HG03378 (cell line): ENCODE data around the gene KCP.

Experiments
- ATAC-seq: cut with Tn5 transposase; IDR thresholded peaks from one replicate; pipeline ENCODE4 v1.9.1; 2021; ENCODE audit warnings: mild to moderate bottlenecking, moderate library complexity; ENCODE audit not compliant: unreplicated experiment

Gene KCP

DNA sequence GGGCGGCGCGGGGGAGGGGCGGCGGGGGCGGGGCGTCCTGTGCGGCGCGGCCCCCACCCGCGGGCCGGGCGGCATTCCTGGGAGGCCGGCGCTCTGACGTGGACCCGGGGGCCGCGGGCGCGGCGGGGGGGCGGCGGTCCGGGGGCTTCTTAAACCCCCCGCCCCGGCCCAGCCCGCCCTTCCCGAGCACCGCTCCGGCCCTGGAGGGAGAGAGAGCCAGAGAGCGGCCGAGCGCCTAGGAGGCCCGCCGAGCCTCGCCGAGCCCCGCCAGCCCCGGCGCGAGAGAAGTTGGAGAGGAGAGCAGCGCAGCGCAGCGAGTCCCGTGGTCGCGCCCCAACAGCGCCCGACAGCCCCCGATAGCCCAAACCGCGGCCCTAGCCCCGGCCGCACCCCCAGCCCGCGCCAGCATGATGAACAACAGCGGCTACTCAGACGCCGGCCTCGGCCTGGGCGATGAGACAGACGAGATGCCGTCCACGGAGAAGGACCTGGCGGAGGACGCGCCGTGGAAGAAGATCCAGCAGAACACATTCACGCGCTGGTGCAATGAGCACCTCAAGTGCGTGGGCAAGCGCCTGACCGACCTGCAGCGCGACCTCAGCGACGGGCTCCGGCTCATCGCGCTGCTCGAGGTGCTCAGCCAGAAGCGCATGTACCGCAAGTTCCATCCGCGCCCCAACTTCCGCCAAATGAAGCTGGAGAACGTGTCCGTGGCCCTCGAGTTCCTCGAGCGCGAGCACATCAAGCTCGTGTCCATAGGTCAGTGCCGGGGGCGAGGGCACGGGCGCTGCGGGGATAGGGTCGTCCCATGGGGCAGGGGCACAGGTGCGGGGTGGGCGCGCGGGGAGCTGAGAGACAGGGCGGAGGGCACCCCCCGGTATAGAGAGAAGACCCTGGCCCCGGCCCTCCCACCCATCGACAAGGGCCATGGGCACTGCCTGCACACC lies 80.0 kb downstream of the KCP start, which contains the start of gene FLNC:
TSS of gene FLNC (plus strand) at position 176 of the 947 bp plus-strand sequence. CDS start at position 408, 232 bp downstream.
- ATAC-seq, result no peak

GRCh38 chr7:128829391-128830166 lies 80.9 kb downstream of the KCP start:
- ATAC-seq, result no peak

DNA sequence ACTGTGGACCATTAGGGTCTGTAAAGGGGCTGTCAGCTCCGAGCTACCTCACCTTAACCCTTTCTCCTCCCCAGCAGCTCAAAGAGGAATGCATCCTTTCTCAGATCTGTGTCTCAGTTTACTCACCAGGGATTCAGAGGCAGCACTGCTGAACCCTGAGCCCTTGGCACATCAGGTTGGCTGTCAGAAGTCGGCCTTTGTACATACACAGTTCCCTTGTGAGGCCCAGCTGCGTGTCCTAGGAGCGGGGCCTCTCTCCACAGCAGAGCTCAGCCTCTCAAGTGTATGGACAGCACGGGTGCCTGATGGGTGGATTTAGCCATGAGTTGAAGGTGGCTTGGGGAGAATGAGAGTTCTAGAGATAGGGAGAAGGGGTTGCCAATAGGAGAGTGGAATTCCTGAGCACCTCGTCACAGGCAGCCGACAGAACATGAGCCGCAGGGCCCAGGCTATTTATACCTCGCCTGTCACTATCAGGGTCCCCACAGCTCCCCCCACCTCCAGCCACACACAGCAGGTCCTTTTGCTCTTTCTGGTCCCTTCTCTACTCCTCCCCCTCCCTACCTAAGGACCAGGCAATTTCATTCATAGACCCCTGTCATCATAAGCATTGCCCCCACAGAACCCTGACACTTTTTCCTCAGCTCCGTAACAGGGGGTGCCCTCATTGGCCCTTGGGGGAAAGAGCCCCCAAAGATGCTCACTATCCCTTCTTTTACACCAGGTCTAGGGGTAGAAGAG lies 82.4 kb downstream of the KCP start:
- ATAC-seq, result no peak

- ATAC-seq, result no peak
Observed at GRCh38 chr7:128827248-128827958, 83.1 kb downstream of the KCP start.

- ATAC-seq, result no peak
Observed at GRCh38 chr7:128826916-128827247, 83.6 kb downstream of the KCP start.
